GM13976 (cell line): ENCODE measurements around the gene GPR141.

ENCODE experiments used
- DNase-seq: peaks from one replicate; pipeline ENCODE4 v3.0.0; 2012; ENCODE audit warnings: low spot score
- CTCF ChIP-seq: IDR thresholded peaks from 2 replicates; pipeline ENCODE4 v1.5.1; 2012; ENCODE audit warnings: borderline replicate concordance, mild to moderate bottlenecking; ENCODE audit not compliant: insufficient read depth; ENCODE audit errors: extremely low read depth, missing control alignments, control extremely low read depth
- in situ Hi-C: fragments of 300-500 bp; cut with MboI; formaldehyde crosslinking; loops from one replicate; pipeline ENCODE4 v1.12.0; 2022; ENCODE audit warnings: low sequenced_read_pairs, mixed read lengths, inconsistent platforms; ENCODE audit not compliant: unreplicated experiment

The GPR141 gene

GRCh38 chr7:37758501-37759045, 75.0 kb downstream of the GPR141 start:
- no peak for TF ChIP-seq CTCF
- DNase-seq, result no peak

GRCh38 chr7:37759526-37759925, 76.0 kb downstream of the GPR141 start:
- DNase-seq, result no peak
- TF ChIP-seq CTCF, result no peak
- in situ Hi-C loops, result no loop called here

More at GRCh38 chr7:37758501-37759045, 75.0 kb downstream of the GPR141 start:
- in situ Hi-C loops, result no loop called here

DNA sequence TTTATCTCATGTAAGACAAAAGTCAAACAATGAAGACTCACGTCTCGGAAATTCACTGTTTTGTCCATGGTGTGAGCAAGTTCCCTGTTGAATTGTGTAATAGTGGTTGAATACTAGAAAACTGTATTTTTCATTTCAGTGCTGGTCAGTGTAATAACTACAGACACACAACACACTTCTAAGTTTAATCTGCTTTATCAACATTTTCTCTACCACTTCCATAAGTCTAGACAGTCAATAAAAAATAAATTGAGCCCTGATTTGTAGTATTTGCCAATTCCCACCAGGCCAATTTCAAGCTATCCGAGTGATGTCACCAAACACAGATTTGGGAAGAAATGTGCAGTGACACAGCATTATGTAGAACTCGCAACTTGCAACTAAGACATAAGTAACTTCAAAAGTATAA, 81.9 kb downstream of the GPR141 start:
- no peak for DNase-seq
- TF ChIP-seq CTCF, result no peak
- in situ Hi-C loops, result no loop called here

DNA sequence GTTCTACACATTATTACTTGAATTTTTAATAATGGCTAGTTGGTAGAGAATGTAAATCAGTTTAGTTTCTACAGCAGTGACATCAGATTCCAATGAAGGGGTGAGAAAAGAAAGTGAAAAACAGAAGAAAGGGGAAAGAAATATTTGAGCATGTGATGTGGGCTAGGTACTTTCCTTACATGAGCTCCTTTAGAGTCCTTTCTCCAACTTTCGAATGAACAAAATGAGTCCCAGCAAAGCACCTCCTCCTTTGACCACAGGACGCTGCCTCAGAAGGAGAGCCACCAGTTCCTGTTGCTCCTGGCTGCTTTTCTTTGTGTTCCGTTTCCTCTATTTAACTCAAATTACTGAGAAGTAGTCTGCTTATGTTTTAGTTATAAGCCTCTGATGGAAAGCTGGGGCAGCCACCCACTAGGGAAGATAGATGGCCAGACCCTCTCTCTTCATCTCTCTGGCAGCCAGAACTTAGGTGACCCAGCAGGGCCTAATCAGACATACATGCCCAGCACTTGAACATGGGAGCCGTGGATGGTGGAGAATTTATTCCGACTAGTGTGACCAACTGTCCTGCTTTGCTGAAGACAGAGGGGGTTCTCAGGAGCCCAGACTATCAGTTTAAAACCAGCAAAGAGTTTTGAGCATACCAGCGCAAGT, 82.4 kb downstream of the GPR141 start:
- DNase-seq, result peak; percentile 70
- in situ Hi-C loops, result no loop called here
- no peak for TF ChIP-seq CTCF

DNA sequence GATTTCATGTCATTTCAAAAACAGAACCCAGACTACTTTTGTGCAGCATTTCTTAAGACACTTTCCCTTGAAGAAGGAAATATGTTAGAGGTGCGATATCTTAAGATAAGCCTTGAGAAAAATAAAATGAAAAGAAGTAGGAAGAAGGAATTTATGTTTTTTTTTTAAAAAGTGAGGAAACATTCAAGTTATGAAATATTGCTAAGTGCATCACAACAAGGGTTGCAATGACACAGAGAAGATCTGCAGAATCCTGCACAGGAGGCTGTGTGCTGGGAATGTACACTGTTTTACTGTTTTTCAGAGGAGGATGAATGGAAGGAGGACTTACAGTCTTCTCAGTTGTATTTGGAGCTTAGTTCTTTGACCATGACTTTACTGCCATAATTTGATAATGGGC, 85.0 kb downstream of the GPR141 start:
- no peak for DNase-seq

DNA sequence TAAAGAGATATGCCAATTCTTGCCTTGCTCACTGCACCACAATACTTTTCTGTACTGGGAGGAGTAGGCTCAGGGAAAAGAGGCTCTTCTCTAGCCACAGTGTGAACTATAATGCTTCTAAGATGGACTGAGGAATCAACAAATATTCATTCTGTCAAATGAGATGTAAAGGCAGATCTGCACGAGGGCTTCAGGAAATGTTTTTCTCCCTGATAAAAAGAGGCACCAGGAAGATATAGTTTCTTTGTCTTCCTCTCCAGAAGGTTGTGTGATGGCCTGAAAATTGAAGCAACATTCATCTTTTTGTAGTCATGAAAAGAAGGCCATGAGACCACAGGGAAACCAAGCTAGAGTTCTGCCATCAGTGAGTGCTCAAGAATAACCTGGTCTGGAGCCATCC, 85.7 kb downstream of the GPR141 start:
- DNase-seq, result no peak
- no peak for TF ChIP-seq CTCF
- in situ Hi-C loops, result no loop called here

More for the DNA sequence above, 85.0 kb downstream of the GPR141 start:
- in situ Hi-C loops, result no loop called here
- TF ChIP-seq CTCF, result no peak
